Head of caudate nucleus (tissue), 42 donors: Measurements from ENCODE around the gene CARHSP1.
"Not testable (repeated sequence)": the region's sequence is repeated elsewhere in the genome, so short reads cannot be mapped to it uniquely, and the experiment has no call there.

Experiments
- DNase-seq, 42 donors: peaks; one replicate each; pipeline versions ENCODE4 v3.0.0 to v3.0.0-alpha.2; 2020 to 2021; ENCODE audit warnings: mixed read lengths in 7 of 42
- intact Hi-C: fragments of 100-400 bp; cut with DNase I; formaldehyde crosslinking; loops from one replicate; pipeline ENCODE4 v1.15.0; 2022

The CARHSP1 gene

GRCh38 chr16:8868416-8869211 is at the start of gene CARHSP1:
Gene CARHSP1 (minus strand): TSS chr16:8869006. CDS start chr16:8859328, 9,678 bp downstream.
- intact Hi-C loops, result loop anchor here (5.0 to 10.0 kb wide), 3 partner anchors 71 to 224 kb away; partner anchors contain the start of genes ABAT, HAPSTR1, PMM2 and TMEM186

GRCh38 chr16:8917336-8917735 is 48.5 kb upstream of the CARHSP1 start:
- DNase-seq, intact Hi-C loops: not testable (repeated sequence)

More at GRCh38 chr16:8868416-8869211, at the start of gene CARHSP1:
- DNase-seq, result peak; percentile 53 to 93 (median 85)

GRCh38 chr16:8916541-8917225 is 47.9 kb upstream of the CARHSP1 start:
- DNase-seq, result no peak
- intact Hi-C loops, result no loop called here

- intact Hi-C loops, result no loop called here
- DNase-seq, result no peak
Measured at GRCh38 chr16:8915722-8916301, 47.0 kb upstream of the CARHSP1 start.

- intact Hi-C loops, result no loop called here
- peak in 10 of 42 donors; percentile 10 to 66 (median 43) for DNase-seq
Measured at GRCh38 chr16:8914098-8914497, 45.3 kb upstream of the CARHSP1 start.

- no peak for DNase-seq
- intact Hi-C loops, result no loop called here
Measured at GRCh38 chr16:8912793-8913192, 44.0 kb upstream of the CARHSP1 start.

- no peak for DNase-seq
- intact Hi-C loops, result no loop called here
Measured at GRCh38 chr16:8910811-8911210, 42.0 kb upstream of the CARHSP1 start.

- intact Hi-C loops, result no loop called here
- no peak for DNase-seq
Measured at GRCh38 chr16:8908810-8909468, 40.1 kb upstream of the CARHSP1 start.

GRCh38 chr16:8907096-8907495 is 38.3 kb upstream of the CARHSP1 start:
- intact Hi-C loops, result no loop called here
- peak in 1 of 42 donors; percentile 16 for DNase-seq

GRCh38 chr16:8905795-8906591 is 37.2 kb upstream of the CARHSP1 start:
- intact Hi-C loops, result no loop called here
- peak in 1 of 42 donors; percentile 21 for DNase-seq

GRCh38 chr16:8905168-8905762 is 36.5 kb upstream of the CARHSP1 start:
- intact Hi-C loops, result no loop called here
- peak in 1 of 42 donors; percentile 19 for DNase-seq

GRCh38 chr16:8904018-8904430 is 35.2 kb upstream of the CARHSP1 start:
- peak in 1 of 42 donors; percentile 9 for DNase-seq
- intact Hi-C loops, result no loop called here

GRCh38 chr16:8903004-8903403 is 34.2 kb upstream of the CARHSP1 start:
- intact Hi-C loops, result no loop called here
- DNase-seq, result peak in 1 of 42 donors; percentile 2

- DNase-seq, result peak in 1 of 42 donors; percentile 6
- intact Hi-C loops, result no loop called here
Measured at GRCh38 chr16:8901320-8901861, 32.6 kb upstream of the CARHSP1 start.

- intact Hi-C loops, result no loop called here
- no peak for DNase-seq
Measured at GRCh38 chr16:8900343-8900742, 31.5 kb upstream of the CARHSP1 start.

GRCh38 chr16:8899709-8900317 is 31.0 kb upstream of the CARHSP1 start:
- peak in 3 of 42 donors; percentile 3 to 14 (median 12) for DNase-seq
- intact Hi-C loops, result no loop called here

- peak in 2 of 42 donors; percentile 7 to 11 for DNase-seq
- intact Hi-C loops, result no loop called here
Measured at GRCh38 chr16:8898660-8899318, 30.0 kb upstream of the CARHSP1 start.
